Left lobe of liver (tissue), 2 donors: ENCODE measurements around the gene TBC1D1. TPM values are rescaled to one million over a fixed set of nuclear protein-coding genes. Genes with fewer than 3 reads are reported as not detected.

Experiments used
- ATAC-seq: fragments of 200-7000 bp; cut with Tn5 transposase; one replicate; pipeline ENCODE4 v1.9.1; 2020; ENCODE audit warnings: mild to moderate bottlenecking, moderate library complexity
- DNase-seq: peaks from one replicate; pipeline ENCODE4 v3.0.0-alpha.2; 2020; ENCODE audit warnings: low spot score
- total RNA-seq: library from RNA; stranded (reverse); gene quantifications from one replicate; pipeline ENCODE4 v1.2.1, GENCODE V29; 2021
- donor health status: DM: no; HTN: no; CAD: no; lungs with moderate emphysema.
- donor health status: DM: no; HTN: yes; CAD: no.

TBC1D1 gene
- total RNA-seq, 1 donor from 2014 or later, result 28.0 TPM

DNA sequence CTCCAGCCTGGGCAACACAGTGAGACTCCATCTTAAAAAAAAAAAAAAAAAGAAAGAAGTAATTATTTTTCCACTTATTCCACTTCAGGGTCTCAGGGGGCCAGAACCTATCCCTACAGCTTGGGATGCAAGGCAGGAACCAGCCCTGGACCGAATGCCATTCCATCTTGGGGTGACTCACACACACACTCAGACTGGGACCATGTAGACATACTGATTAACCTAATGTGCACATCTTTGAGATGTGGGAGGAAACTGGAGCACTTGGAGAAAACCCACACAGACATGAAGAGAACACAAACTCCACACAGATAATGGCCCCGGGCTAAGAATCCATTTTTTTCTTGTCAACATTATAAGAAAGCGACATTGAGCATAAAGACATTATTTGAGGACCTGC, 201.8 kb downstream of the TBC1D1 start:
- no peak for DNase-seq
- ATAC-seq, result no peak

- ATAC-seq, result no peak
- DNase-seq, result no peak
Observed at GRCh38 chr4:38094419-38094818, 203.5 kb downstream of the TBC1D1 start.

DNA sequence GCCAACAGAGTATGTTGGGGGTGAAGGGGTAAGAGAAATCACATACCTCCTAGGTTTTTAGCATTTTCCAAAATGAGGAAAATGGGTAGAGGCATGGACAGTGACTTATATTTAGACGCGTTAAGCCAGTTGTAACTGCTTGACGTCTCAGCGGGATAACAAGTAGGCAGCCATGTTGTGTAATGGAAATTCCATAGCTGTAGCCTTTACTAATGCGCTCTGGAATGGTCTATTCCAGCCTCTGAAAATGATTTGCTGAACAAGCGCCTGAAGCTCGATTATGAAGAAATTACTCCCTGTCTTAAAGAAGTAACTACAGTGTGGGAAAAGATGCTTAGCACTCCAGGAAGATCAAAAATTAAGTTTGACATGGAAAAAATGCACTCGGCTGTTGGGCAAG, 204.8 kb downstream of the TBC1D1 start:
- DNase-seq (no peak), ATAC-seq (no peak)

- DNase-seq, result no peak
- ATAC-seq, result no peak
Observed at GRCh38 chr4:38097818-38098217, 206.9 kb downstream of the TBC1D1 start.

DNA sequence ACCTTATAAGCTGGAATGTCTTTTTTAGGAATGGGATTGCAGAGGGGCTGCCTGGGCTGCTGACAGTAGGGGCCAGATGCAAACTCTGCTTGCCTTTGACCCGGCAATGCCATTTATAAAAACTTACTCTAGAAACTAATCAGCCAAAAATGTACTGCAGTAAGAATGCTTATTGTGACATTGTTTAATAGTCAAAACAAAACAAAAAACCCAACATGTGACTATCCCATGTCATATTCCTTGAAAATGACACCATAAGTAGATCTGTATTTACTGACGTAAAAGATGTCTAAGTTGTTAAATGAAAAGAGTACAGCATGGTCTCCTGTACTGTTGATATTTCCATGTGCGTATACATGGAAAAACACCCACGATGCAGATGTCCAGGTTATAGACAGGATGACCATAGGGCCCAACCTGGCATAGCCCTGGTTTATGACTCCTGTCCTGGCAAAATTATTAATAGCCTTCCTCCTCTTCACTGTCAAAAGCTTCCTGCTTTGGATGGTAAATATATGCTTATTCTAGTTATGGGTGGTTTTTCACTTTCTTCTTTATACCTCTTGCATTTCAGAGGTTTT, 208.2 kb downstream of the TBC1D1 start:
- ATAC-seq (no peak), DNase-seq (no peak)

DNA sequence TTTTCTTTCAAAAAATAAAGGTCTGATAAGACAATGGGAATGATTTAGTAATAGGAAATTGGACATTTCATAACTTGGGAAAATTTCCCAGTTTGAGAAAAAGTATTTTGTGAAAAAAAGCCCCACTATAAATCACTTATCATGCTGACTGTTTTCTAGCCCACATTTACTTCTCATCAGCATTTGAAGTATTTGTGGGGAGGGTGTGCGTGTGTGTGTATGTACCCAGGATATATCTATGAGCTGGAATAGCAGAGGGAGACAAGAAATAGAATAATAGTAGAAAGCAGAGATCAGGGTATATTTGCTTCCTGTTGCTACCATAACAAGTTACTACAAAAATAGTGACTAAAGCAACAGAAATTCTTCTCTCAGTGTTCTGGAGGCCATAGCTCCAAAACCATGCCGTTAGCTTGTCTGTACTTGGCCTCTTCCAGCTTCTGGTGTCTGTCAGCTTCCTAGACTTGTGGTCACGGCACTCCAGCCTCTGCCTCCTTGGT, 209.1 kb downstream of the TBC1D1 start:
- no peak for DNase-seq
- no peak for ATAC-seq

GRCh38 chr4:38100474-38101255, 209.8 kb downstream of the TBC1D1 start:
- ATAC-seq (no peak), DNase-seq (no peak)

- no peak for ATAC-seq
Observed at GRCh38 chr4:38101563-38101962, 210.7 kb downstream of the TBC1D1 start.

GRCh38 chr4:38102957-38103588, 212.2 kb downstream of the TBC1D1 start:
- ATAC-seq, result no peak
- no peak for DNase-seq

More at GRCh38 chr4:38101563-38101962, 210.7 kb downstream of the TBC1D1 start:
- no peak for DNase-seq

- no peak for ATAC-seq
Observed at GRCh38 chr4:38105475-38106220, 214.8 kb downstream of the TBC1D1 start.

GRCh38 chr4:38106311-38106710, 215.4 kb downstream of the TBC1D1 start:
- DNase-seq (no peak), ATAC-seq (no peak)

More at GRCh38 chr4:38105475-38106220, 214.8 kb downstream of the TBC1D1 start:
- no peak for DNase-seq

- ATAC-seq, result no peak
- no peak for DNase-seq
Observed at GRCh38 chr4:38106886-38107514, 216.1 kb downstream of the TBC1D1 start.

- DNase-seq (no peak), ATAC-seq (no peak)
Observed at GRCh38 chr4:38107818-38108217, 216.9 kb downstream of the TBC1D1 start.

DNA sequence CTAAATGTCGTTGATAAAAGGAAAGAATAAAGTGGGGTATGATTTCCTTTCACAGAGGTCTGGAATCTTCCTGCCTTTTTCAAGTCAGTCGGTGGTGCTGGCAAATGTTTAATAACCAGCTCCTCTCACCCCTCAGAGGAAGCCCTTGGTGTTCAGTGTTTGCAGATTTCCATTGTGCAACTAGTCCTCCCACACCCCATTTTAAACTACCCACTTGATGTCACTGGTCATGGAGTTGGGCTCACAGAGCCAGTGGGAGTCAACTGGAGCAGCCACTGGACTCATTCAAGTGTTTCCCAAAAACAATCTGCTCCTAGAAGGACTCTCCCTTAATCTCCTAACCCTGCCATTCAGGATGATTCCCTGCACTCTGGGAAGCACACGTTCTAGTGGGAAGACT, 218.5 kb downstream of the TBC1D1 start:
- ATAC-seq, result peak; percentile 18

GRCh38 chr4:38109896-38110295, 219.0 kb downstream of the TBC1D1 start:
- ATAC-seq, result peak; percentile 91
- no peak for DNase-seq

More for the DNA sequence above, 218.5 kb downstream of the TBC1D1 start:
- no peak for DNase-seq

GRCh38 chr4:38111024-38111423, 220.1 kb downstream of the TBC1D1 start:
- no peak for DNase-seq
- ATAC-seq, result no peak

GRCh38 chr4:38111717-38112116, 220.8 kb downstream of the TBC1D1 start:
- ATAC-seq (no peak), DNase-seq (no peak)

DNA sequence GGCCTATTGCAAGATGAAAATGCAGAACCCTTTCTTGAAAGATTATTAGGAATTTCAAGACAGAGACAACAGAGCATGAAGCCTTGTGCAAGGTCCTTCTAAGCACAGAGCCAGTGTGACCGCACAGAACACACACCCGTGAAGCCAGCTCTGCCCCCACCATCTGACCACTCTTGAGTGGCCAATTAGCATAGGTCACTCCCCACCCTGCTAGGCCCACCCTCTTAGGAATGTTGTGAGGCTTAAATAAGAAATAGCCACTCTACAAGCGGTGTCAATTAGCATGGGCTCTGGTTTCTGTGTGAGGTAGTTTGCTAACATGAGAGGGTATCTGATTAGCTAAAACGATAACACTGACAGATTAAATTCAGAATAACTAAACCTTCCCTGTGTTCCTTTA, 222.2 kb downstream of the TBC1D1 start:
- no peak for ATAC-seq
- DNase-seq, result no peak

DNA sequence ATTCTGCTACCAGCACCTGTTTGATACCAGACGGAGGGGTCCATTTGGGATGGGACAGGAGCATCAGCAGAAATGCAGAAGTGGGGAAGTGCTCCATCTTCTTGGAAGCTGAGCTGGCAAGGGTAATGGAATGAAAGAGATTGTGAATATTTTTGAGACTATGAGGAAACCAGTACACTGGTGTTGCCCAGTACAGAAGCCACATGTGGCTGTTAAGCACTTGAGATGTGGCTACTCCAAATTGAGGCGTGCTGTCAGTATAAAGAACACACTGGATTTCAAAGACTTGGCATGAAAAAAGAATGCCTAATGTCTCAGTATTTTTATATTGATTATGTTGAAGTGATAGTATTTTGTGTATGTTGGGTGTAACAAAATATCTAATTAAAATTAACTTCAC, 222.7 kb downstream of the TBC1D1 start:
- DNase-seq, result no peak
- no peak for ATAC-seq

GRCh38 chr4:38114386-38115150, 223.7 kb downstream of the TBC1D1 start:
- DNase-seq (no peak), ATAC-seq (no peak)
